Measurements from ENCODE around the gene CPS1.

The CPS1 gene

GRCh38 chr2:210617318-210617717 is 60.9 kb downstream of the CPS1 start:
- no peak for DNase-seq

- no peak for DNase-seq
Measured at GRCh38 chr2:210617732-210618330, 61.4 kb downstream of the CPS1 start.

- no peak for DNase-seq
Measured at GRCh38 chr2:210620456-210620855, 64.1 kb downstream of the CPS1 start.

- no peak for DNase-seq
Measured at GRCh38 chr2:210623506-210623905, 67.1 kb downstream of the CPS1 start.

GRCh38 chr2:210626849-210627248 is 70.5 kb downstream of the CPS1 start:
- no peak for DNase-seq

GRCh38 chr2:210630873-210631560 is 74.6 kb downstream of the CPS1 start:
- no peak for DNase-seq

- no peak for DNase-seq
Measured at GRCh38 chr2:210633699-210634098, 77.3 kb downstream of the CPS1 start.

- no peak for DNase-seq
Measured at GRCh38 chr2:210635257-210635656, 78.9 kb downstream of the CPS1 start.

GRCh38 chr2:210642333-210642732 is 85.9 kb downstream of the CPS1 start:
- no peak for DNase-seq

- DNase-seq: no peak
Measured at GRCh38 chr2:210647151-210647550, 90.8 kb downstream of the CPS1 start.

- no peak for DNase-seq
Measured at GRCh38 chr2:210654091-210654490, 97.7 kb downstream of the CPS1 start.

- no peak for DNase-seq
Measured at GRCh38 chr2:210655229-210655975, 99.0 kb downstream of the CPS1 start.

- DNase-seq: no peak
Measured at GRCh38 chr2:210657874-210658273, 101.5 kb downstream of the CPS1 start.

GRCh38 chr2:210660751-210661150 is 104.4 kb downstream of the CPS1 start:
- DNase-seq: no peak

GRCh38 chr2:210662560-210662959 is 106.2 kb downstream of the CPS1 start:
- DNase-seq: no peak

GRCh38 chr2:210663631-210664089 is 107.3 kb downstream of the CPS1 start:
- no peak for DNase-seq

- no peak for DNase-seq
Measured at GRCh38 chr2:210667711-210668110, 111.3 kb downstream of the CPS1 start.

- DNase-seq: no peak
Measured at GRCh38 chr2:210671065-210671464, 114.7 kb downstream of the CPS1 start.

GRCh38 chr2:210673117-210673516 is 116.7 kb downstream of the CPS1 start:
- DNase-seq: no peak

GRCh38 chr2:210676067-210676466 is 119.7 kb downstream of the CPS1 start:
- no peak for DNase-seq

GRCh38 chr2:210681491-210681890 is 125.1 kb downstream of the CPS1 start:
- DNase-seq: no peak

- DNase-seq: no peak
Measured at GRCh38 chr2:210686401-210686800, 130.0 kb downstream of the CPS1 start.

- no peak for DNase-seq
Measured at GRCh38 chr2:210687786-210688470, 131.5 kb downstream of the CPS1 start.
